Body of pancreas (tissue), 4 donors: ENCODE results near the gene ANXA3. TPM values are rescaled to one million over a fixed set of nuclear protein-coding genes. Genes with fewer than 3 reads are reported as not detected.
"Not testable (repeated sequence)": the region's sequence is repeated elsewhere in the genome, so short reads cannot be mapped to it uniquely, and the experiment has no call there.

Experiments used
- ATAC-seq: fragments of 150-250 bp; one replicate; pipeline ENCODE4 v1.9.1; 2016
- DNase-seq, 4 donors: peaks; one replicate each; pipeline ENCODE4 v3.0.0-alpha.2; 2019
- H3K27ac ChIP-seq, 4 donors: fragments of 200-600 bp; sonication (generic); 1 replicate in 3 of 4; 2 replicates in 1 of 4; pipeline versions ENCODE4 v1.5.1 to v1.6.1; 2016 to 2019; ENCODE audit warnings: mild to moderate bottlenecking in 1 of 4, mixed read lengths in 1 of 4, moderate library complexity in 1 of 4
- H3K27me3 ChIP-seq, 2 donors: fragments of 200-600 bp; sonication (generic); one replicate each; pipeline ENCODE4 v1.6.0; 2016; ENCODE audit warnings: mild to moderate bottlenecking in 1 of 2
- H3K36me3 ChIP-seq, 2 donors: fragments of 200-600 bp; sonication (generic); replicated peaks in 1 of 2; 2 replicates each; pipeline ENCODE4 v1.5.1; 2016; ENCODE audit warnings: low read depth in 2 of 2; ENCODE audit not compliant: insufficient read depth in 1 of 2
- H3K4me1 ChIP-seq: fragments of 200-600 bp; sonication (generic); one replicate; pipeline ENCODE4 v1.6.0; 2016
- H3K4me3 ChIP-seq, 2 donors: fragments of 200-600 bp; sonication (generic); 1 replicate in 1 of 2; 2 replicates in 1 of 2; pipeline ENCODE4 v1.5.1; 2016 to 2019
- H3K9me3 ChIP-seq, 3 donors: fragments of 200-600 bp; sonication (generic); 1 replicate in 2 of 3; 2 replicates in 1 of 3; pipeline ENCODE4 v1.5.1; 2016
- CTCF ChIP-seq, 7 experiments: fragments of 450-650 bp in 4 of 7; fragments of 200-600 bp in 3 of 7; sonication (generic) in 3 of 7; IDR thresholded peaks; one replicate each; pipeline ENCODE4 v1.5.1; 2016 to 2019; ENCODE audit warnings: antibody characterized with exemption in 7 of 7
- POLR2A ChIP-seq, 3 donors: fragments of 450-650 bp; IDR thresholded peaks; one replicate each; pipeline ENCODE4 v1.6.1; 2016; ENCODE audit warnings: antibody characterized with exemption in 3 of 3, mild to moderate bottlenecking in 2 of 3
- WGBS, 2 donors: methylation state at CpG; one replicate each; pipeline ENCODE4 v1.1.5; 2017; 5-methylcytosine and 5-hydroxymethylcytosine counted together
- intact Hi-C: fragments of 100-400 bp; cut with DNase I; formaldehyde crosslinking; loops from one replicate; pipeline ENCODE4 v1.15.1; 2023
- total RNA-seq, 2 donors: library from RNA; depleted of rRNA; stranded (reverse); fragments of >200 nt; gene quantifications; one replicate each; pipeline ENCODE4 v1.1.0, GENCODE V29; 2016

ANXA3 gene
- total RNA-seq, 2 donors from 2014 or later: 35.9 to 65.1 TPM

- DNase-seq: peak; percentile 23 to 58 (median 48)
- Histone ChIP-seq H3K36me3 (no peaks in the 10 kb centered on the region), H3K9me3 (no peaks in the 10 kb centered on the region), H3K4me1 (peaks cover 7% of the 10 kb centered on the region), H3K27ac (peak overlapping the region; percentile 44 to 80 (median 77)), H3K27me3 (no peaks in the 10 kb centered on the region), H3K4me3 (no peak overlapping the region)
- TF ChIP-seq CTCF (IDR thresholded peaks at IDR 0.05) (no peak), POLR2A (IDR thresholded peaks at IDR 0.05) (peak in 1 of 3 donors; percentile 4)
- peak; percentile 95 for ATAC-seq
- 66 to 71% methylated on average over 4 of the region's 4 CpGs for WGBS, 2 donors
- intact Hi-C loops: no loop called here
These were observed 17.1 kb upstream of the ANXA3 start for GRCh38 chr4:78534286-78534955.

DNA sequence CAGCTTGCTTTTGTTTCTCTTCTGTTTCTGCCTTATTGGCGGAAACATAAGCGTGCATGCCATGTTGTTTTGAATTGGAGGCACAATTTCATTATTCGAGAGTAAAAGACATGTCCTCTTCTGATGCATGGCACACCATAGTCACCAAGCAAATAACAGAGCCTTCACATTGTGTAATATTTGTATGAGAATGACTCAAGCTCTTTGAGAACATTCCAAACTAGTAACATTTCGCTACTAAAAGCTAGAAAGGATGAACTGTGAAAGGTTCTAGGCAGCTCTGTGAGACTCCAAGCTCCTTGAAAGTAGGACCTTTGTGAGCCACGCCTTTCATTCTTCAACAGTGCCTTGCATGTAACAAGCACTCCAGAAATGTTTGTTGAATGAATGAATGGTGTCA, 9.2 kb upstream of the ANXA3 start:
- TF ChIP-seq POLR2A (IDR thresholded peaks at IDR 0.05) (no peak), CTCF (IDR thresholded peaks at IDR 0.05) (no peak)
- intact Hi-C loops: no loop called here
- no peaks in the 10 kb centered on the region for H3K27me3 ChIP-seq
- H3K27ac ChIP-seq: no peak overlapping the region
- no peaks in the 10 kb centered on the region for H3K36me3 ChIP-seq
- ATAC-seq: no peak
- no peaks in the 10 kb centered on the region for H3K9me3 ChIP-seq
- 91 to 96% methylated on average over 5 of the region's 5 CpGs for WGBS, 2 donors
- no peak overlapping the region for H3K4me3 ChIP-seq
- no peak for DNase-seq
- peaks cover 32% of the 10 kb centered on the region for H3K4me1 ChIP-seq

GRCh38 chr4:78543424-78544125, 8.0 kb upstream of the ANXA3 start:
- TF ChIP-seq POLR2A (IDR thresholded peaks at IDR 0.05): no peak
- intact Hi-C loops: no loop called here
- DNase-seq (no peak), ATAC-seq (no peak)
- Histone ChIP-seq H3K9me3 (no peaks in the 10 kb centered on the region), H3K27me3 (no peaks in the 10 kb centered on the region), H3K4me1 (peaks cover 32% of the 10 kb centered on the region), H3K27ac (peak overlapping the region in 1 of 4 donors; percentile 36), H3K36me3 (no peaks in the 10 kb centered on the region), H3K4me3 (no peak overlapping the region)
- WGBS, 2 donors: 53 to 56% methylated on average over 2 of the region's 2 CpGs

DNA sequence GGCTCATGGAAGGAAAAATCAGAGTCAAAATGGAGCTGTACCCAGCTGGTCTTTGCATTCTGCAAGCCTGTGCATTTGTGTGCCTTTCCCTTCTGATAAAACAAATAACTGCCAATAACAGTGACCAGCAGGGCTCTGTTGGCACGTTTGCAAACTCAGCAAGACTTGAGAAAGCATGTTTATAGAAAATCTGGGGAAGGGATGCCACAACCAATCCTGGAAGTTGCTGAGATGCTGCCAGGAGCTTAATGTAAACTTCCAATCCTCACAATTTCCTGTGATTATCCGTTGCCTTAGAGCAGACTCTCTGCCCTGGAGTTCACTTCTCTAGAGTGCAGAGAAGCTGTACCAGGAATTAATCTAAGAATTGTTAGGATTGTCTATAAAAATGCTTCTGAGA, 6.9 kb upstream of the ANXA3 start:
- DNase-seq (no peak), ATAC-seq (no peak)
- intact Hi-C loops: no loop called here
- Histone ChIP-seq H3K9me3 (no peaks in the 10 kb centered on the region), H3K27me3 (no peaks in the 10 kb centered on the region), H3K4me1 (peaks cover 32% of the 10 kb centered on the region), H3K36me3 (no peaks in the 10 kb centered on the region), H3K27ac (peak overlapping the region; percentile 0 to 64 (median 48)), H3K4me3 (no peak overlapping the region)
- 61 to 72% methylated on average over 2 of the region's 2 CpGs for WGBS, 2 donors
- no peak for TF ChIP-seq POLR2A (IDR thresholded peaks at IDR 0.05)
- TF ChIP-seq CTCF (IDR thresholded peaks at IDR 0.05): no peak

- Histone ChIP-seq H3K4me1 (peaks cover 32% of the 10 kb centered on the region), H3K36me3 (no peaks in the 10 kb centered on the region), H3K9me3 (no peaks in the 10 kb centered on the region), H3K27ac (peak overlapping the region; percentile 0 to 64 (median 48)), H3K27me3 (no peaks in the 10 kb centered on the region), H3K4me3 (no peak overlapping the region)
- intact Hi-C loops: no loop called here
- 65 to 73% methylated on average over 5 of the region's 5 CpGs for WGBS, 2 donors
- DNase-seq (peak in 1 of 4 donors; percentile 37), ATAC-seq (peak; percentile 90)
- no peak for TF ChIP-seq CTCF (IDR thresholded peaks at IDR 0.05)
- TF ChIP-seq POLR2A (IDR thresholded peaks at IDR 0.05): peak in 1 of 3 donors; percentile 12
These were observed 6.0 kb upstream of the ANXA3 start for GRCh38 chr4:78545275-78546246.

GRCh38 chr4:78547899-78548298, 3.7 kb upstream of the ANXA3 start:
- DNase-seq, H3K27me3 ChIP-seq, ATAC-seq, intact Hi-C loops, H3K27ac ChIP-seq, H3K4me3 ChIP-seq, H3K9me3 ChIP-seq, H3K36me3 ChIP-seq: not testable (repeated sequence)
- WGBS, 2 donors: 88% methylated on average over 25 of the region's 28 CpGs; no CpG with 5 or more reads in 1 of the 2 donors
- H3K4me1 ChIP-seq: peaks cover 41% of the 10 kb centered on the region

DNA sequence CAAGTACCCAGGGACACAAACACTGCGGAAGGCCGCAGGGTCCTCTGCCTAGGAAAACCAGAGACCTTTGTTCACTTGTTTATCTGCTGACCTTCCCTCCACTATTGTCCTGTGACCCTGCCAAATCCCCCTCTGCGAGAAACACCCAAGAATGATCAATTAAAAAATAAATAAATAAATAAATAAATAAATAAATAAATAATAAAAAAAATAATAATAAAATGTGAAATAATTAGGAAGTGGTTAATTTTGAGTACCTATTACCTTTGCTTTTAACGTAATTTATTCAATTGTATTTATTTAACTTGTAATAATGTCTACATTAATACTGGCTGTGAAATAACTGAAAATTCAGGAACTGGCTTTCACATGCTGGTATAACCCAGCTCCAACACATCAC, 2.7 kb upstream of the ANXA3 start:
- 87 to 92% methylated on average over 4 of the region's 4 CpGs for WGBS, 2 donors
- H3K36me3 ChIP-seq, H3K27ac ChIP-seq, DNase-seq, intact Hi-C loops, ATAC-seq, H3K4me3 ChIP-seq, H3K27me3 ChIP-seq, H3K9me3 ChIP-seq: not testable (repeated sequence)
- peaks cover 31% of the 10 kb centered on the region for H3K4me1 ChIP-seq
